Nephron (organoid): ENCODE results near the gene GRK2.

ENCODE experiments used
- H3K27ac Mint-ChIP-seq, 3 experiments: 2 replicates each; pipeline ENCODE4 v1.8.0; 2020; ENCODE audit warnings: mixed read lengths in 3 of 3, mild to moderate bottlenecking in 2 of 3, moderate library complexity in 1 of 3
- H3K27me3 Mint-ChIP-seq: 2 replicates; pipeline ENCODE4 v1.8.0; 2021; ENCODE audit warnings: low read depth, mild to moderate bottlenecking, moderate library complexity, mixed read lengths
- H3K36me3 Mint-ChIP-seq: 2 replicates; pipeline ENCODE4 v1.8.0; 2020; ENCODE audit warnings: low read depth, mixed read lengths
- H3K4me1 Mint-ChIP-seq: 2 replicates; pipeline ENCODE4 v1.8.0; 2020; ENCODE audit warnings: mixed read lengths
- H3K4me3 Mint-ChIP-seq, 3 experiments: 2 replicates each; pipeline ENCODE4 v1.8.0; 2020; ENCODE audit warnings: mild to moderate bottlenecking in 3 of 3, mixed read lengths in 3 of 3, moderate library complexity in 2 of 3
- H3K9me3 Mint-ChIP-seq: 2 replicates; pipeline ENCODE4 v1.8.0; 2020; ENCODE audit warnings: mixed read lengths
- TF ChIP-seq, protein P1 (sequence below), 3 experiments: fragments of 200-600 bp; sonication (generic); IDR thresholded peaks; one replicate each; pipeline ENCODE4 v1.5.0; 2021; ENCODE audit warnings: antibody characterized with exemption in 3 of 3; ENCODE audit not compliant: unreplicated experiment in 3 of 3

Gene GRK2

GRCh38 chr11:67267188-67268080, 1.2 kb downstream of the GRK2 start:
- TF ChIP-seq, protein P1, sequence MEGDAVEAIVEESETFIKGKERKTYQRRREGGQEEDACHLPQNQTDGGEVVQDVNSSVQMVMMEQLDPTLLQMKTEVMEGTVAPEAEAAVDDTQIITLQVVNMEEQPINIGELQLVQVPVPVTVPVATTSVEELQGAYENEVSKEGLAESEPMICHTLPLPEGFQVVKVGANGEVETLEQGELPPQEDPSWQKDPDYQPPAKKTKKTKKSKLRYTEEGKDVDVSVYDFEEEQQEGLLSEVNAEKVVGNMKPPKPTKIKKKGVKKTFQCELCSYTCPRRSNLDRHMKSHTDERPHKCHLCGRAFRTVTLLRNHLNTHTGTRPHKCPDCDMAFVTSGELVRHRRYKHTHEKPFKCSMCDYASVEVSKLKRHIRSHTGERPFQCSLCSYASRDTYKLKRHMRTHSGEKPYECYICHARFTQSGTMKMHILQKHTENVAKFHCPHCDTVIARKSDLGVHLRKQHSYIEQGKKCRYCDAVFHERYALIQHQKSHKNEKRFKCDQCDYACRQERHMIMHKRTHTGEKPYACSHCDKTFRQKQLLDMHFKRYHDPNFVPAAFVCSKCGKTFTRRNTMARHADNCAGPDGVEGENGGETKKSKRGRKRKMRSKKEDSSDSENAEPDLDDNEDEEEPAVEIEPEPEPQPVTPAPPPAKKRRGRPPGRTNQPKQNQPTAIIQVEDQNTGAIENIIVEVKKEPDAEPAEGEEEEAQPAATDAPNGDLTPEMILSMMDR (IDR thresholded peaks at IDR 0.05; ENCODE audit: unreplicated experiment in 3 of 3) = no peak
- Mint-ChIP-seq H3K4me1 (peaks cover 49% of the 10 kb centered on the region), H3K4me3 (peak overlapping the region; percentile 96 to 99 (median 98)), H3K27me3 (peaks cover 5% of the 10 kb centered on the region), H3K27ac (peak overlapping the region; percentile 65 to 91 (median 90)), H3K36me3 (no peaks in the 10 kb centered on the region), H3K9me3 (no peaks in the 10 kb centered on the region)

- Mint-ChIP-seq H3K27ac (peak overlapping the region; percentile 38 to 65 (median 60)), H3K4me3 (peak overlapping the region; percentile 96 to 99 (median 98)), H3K27me3 (peaks cover 5% of the 10 kb centered on the region), H3K9me3 (no peaks in the 10 kb centered on the region), H3K36me3 (no peaks in the 10 kb centered on the region), H3K4me1 (peaks cover 43% of the 10 kb centered on the region)
- TF ChIP-seq, protein P1 (IDR thresholded peaks at IDR 0.05; ENCODE audit: unreplicated experiment in 3 of 3) = no peak
These were observed 2.0 kb downstream of the GRK2 start for GRCh38 chr11:67268081-67268961.

DNA sequence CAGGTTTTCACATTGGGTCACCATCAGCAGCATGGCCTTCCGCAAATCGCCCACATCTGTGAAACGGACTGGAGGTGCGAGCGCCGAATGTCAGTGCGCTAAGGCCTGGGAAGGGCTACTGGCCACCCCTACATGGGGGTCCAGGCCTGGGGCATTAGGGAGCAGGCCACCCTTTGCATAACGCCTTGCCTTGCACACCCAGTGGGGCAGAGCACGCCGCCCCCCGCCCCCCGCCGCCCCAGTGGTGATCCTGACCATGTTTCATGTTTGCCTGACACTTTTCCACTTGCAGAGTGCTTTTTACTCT, 2.6 kb downstream of the GRK2 start:
- peak overlapping the region; percentile 57 to 98 (median 96) for H3K4me3 Mint-ChIP-seq
- peaks cover 5% of the 10 kb centered on the region for H3K27me3 Mint-ChIP-seq
- TF ChIP-seq, protein P1 (IDR thresholded peaks at IDR 0.05; ENCODE audit: unreplicated experiment in 3 of 3) = no peak
- H3K27ac Mint-ChIP-seq = peak overlapping the region in 1 of 3 experiments; percentile 65
- peaks cover 43% of the 10 kb centered on the region for H3K4me1 Mint-ChIP-seq
- H3K36me3 Mint-ChIP-seq = no peaks in the 10 kb centered on the region
- H3K9me3 Mint-ChIP-seq = no peaks in the 10 kb centered on the region

GRCh38 chr11:67269401-67270255, 3.4 kb downstream of the GRK2 start:
- no peaks in the 10 kb centered on the region for H3K9me3 Mint-ChIP-seq
- no peaks in the 10 kb centered on the region for H3K36me3 Mint-ChIP-seq
- TF ChIP-seq, protein P1 (IDR thresholded peaks at IDR 0.05; ENCODE audit: unreplicated experiment in 3 of 3) = no peak
- H3K27ac Mint-ChIP-seq = peak overlapping the region; percentile 87 to 95 (median 93)
- peak overlapping the region; percentile 78 to 82 (median 79) for H3K4me3 Mint-ChIP-seq
- peaks cover 4% of the 10 kb centered on the region for H3K27me3 Mint-ChIP-seq
- peaks cover 43% of the 10 kb centered on the region for H3K4me1 Mint-ChIP-seq
